Transverse colon (tissue), 4 donors: ENCODE results near the gene ZBED6. TPM values are rescaled to one million over a fixed set of nuclear protein-coding genes. Genes with fewer than 3 reads are reported as not detected.

Experiments
- DNase-seq: peaks from one replicate; pipeline ENCODE4 v3.0.0-alpha.2; 2019
- H3K27ac ChIP-seq, 4 donors: fragments of 200-600 bp; sonication (generic); 2 replicates each; pipeline ENCODE4 v1.5.1; 2016 to 2018; ENCODE audit warnings: inconsistent platforms in 4 of 4
- H3K27me3 ChIP-seq: fragments of 200-600 bp; sonication (generic); 2 replicates; pipeline ENCODE4 v1.5.1; 2017; ENCODE audit warnings: inconsistent platforms
- H3K36me3 ChIP-seq, 4 donors: fragments of 200-600 bp; sonication (generic); 2 replicates each; pipeline ENCODE4 v1.5.1; 2017 to 2019; ENCODE audit warnings: inconsistent platforms in 4 of 4
- H3K4me1 ChIP-seq, 4 donors: fragments of 200-600 bp; sonication (generic); 2 replicates each; pipeline ENCODE4 v1.5.1; 2017 to 2020; ENCODE audit warnings: inconsistent platforms in 4 of 4
- H3K4me3 ChIP-seq, 4 donors: fragments of 200-600 bp; sonication (generic); 1 replicate in 1 of 4; 2 replicates in 3 of 4; pipeline versions ENCODE4 v1.5.1 to v1.6.1; 2017 to 2019; ENCODE audit warnings: inconsistent platforms in 4 of 4
- H3K9me3 ChIP-seq, 2 donors: fragments of 200-600 bp; sonication (generic); 2 replicates each; pipeline ENCODE4 v1.5.1; 2017 to 2019; ENCODE audit warnings: inconsistent platforms in 2 of 2
- EP300 ChIP-seq: sonication (generic); formaldehyde crosslinking; IDR thresholded peaks from one replicate; pipeline ENCODE4 v1.6.1; 2017; ENCODE audit warnings: antibody characterized with exemption, low read depth
- POLR2A ChIP-seq: fragments of 450-650 bp; IDR thresholded peaks from one replicate; pipeline ENCODE4 v1.6.1; 2016; ENCODE audit warnings: antibody characterized with exemption, mild to moderate bottlenecking, moderate library complexity
- POLR2AphosphoS5 ChIP-seq, 3 donors: sonication (generic); formaldehyde crosslinking; IDR thresholded peaks; one replicate each; pipeline ENCODE4 v1.6.1; 2016; ENCODE audit warnings: antibody characterized with exemption in 3 of 3
- WGBS, 2 donors: methylation state at CpG; one replicate each; pipeline ENCODE4 v1.1.5; 2018; ENCODE audit warnings: low coverage in 1 of 2; 5-methylcytosine and 5-hydroxymethylcytosine counted together
- in situ Hi-C, 4 donors: fragments of 200-750 bp; cut with MboI; loops; one replicate each; pipeline versions ENCODE4 v1.15.0 to v1.15.1; 2017; ENCODE audit warnings: low sequenced_read_pairs in 3 of 4, low pct_ligation_motif_present in 1 of 4, low pct_unique_long_range_greater_than_20kb in 1 of 4
- intact Hi-C: fragments of 100-400 bp; cut with DNase I; formaldehyde crosslinking; loops from one replicate; pipeline ENCODE4 v1.15.1; 2023; ENCODE audit warnings: low total_unique reads
- total RNA-seq, 4 donors: library from RNA; depleted of rRNA; stranded (reverse); fragments of >200 nt; gene quantifications; one replicate each; pipeline ENCODE4 v1.1.0, GENCODE V29; 2016
- TF ChIP-seq, protein P1 (sequence below), 5 experiments: fragments of 200-600 bp in 3 of 5; fragments of 450-650 bp in 2 of 5; sonication (generic) in 3 of 5; IDR thresholded peaks; 1 replicate in 2 of 5; 2 replicates in 3 of 5; pipeline ENCODE4 v1.5.1; 2016 to 2017; ENCODE audit warnings: antibody characterized with exemption in 5 of 5, inconsistent platforms in 3 of 5, mild to moderate bottlenecking in 2 of 5, moderate library complexity in 1 of 5

ZBED6 gene
- total RNA-seq, 4 donors from 2014 or later = 12.7 to 29.7 (median 23.6) TPM

DNA sequence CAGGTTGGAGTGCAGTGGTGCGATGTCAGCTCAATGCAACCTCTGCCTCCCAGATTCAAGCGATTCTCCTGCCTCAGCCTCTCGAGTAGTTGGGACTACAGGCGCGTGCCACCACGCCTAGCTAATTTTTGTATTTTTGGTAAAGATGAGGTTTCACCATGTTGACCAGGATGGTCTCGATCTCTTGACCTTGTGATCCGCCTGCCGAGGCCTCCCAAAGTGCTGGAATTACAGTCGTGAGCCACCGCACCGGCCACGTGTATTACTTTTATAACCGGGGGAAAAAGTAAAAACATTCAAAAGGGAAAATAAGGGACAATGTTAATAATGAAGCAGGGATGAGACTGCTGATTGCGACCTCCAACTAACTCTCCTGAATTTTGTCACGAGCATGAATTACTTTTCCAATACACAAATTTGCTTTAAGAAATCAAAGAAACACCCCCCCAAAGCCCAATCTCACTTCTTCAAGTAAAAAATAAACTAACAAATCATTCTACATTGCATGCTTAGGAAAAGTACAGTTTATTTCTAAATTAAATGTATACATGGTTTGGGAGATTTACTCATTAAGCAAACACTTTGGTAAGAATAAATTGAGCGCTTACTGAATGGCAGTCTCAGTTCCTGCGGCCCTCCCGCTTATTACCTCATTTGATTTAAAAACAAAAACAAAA, 521 bp upstream of the ZBED6 start:
- H3K27me3 ChIP-seq = no peaks in the 10 kb centered on the region
- H3K4me3 ChIP-seq = peak overlapping the region in 3 of 4 donors; percentile 82 to 94 (median 92)
- in situ Hi-C loops (no loop called here), intact Hi-C loops (loop anchor here (10.0 kb wide), 1 partner anchor 290 kb away; no protein-coding TSS in a partner anchor)
- no peaks in the 10 kb centered on the region for H3K9me3 ChIP-seq
- peaks cover 21 to 39% (median 29%) of the 10 kb centered on the region in 4 donors for H3K4me1 ChIP-seq
- TF ChIP-seq POLR2AphosphoS5 (IDR thresholded peaks at IDR 0.05) (no peak), POLR2A (no peak), EP300 (no peak)
- TF ChIP-seq, protein P1, sequence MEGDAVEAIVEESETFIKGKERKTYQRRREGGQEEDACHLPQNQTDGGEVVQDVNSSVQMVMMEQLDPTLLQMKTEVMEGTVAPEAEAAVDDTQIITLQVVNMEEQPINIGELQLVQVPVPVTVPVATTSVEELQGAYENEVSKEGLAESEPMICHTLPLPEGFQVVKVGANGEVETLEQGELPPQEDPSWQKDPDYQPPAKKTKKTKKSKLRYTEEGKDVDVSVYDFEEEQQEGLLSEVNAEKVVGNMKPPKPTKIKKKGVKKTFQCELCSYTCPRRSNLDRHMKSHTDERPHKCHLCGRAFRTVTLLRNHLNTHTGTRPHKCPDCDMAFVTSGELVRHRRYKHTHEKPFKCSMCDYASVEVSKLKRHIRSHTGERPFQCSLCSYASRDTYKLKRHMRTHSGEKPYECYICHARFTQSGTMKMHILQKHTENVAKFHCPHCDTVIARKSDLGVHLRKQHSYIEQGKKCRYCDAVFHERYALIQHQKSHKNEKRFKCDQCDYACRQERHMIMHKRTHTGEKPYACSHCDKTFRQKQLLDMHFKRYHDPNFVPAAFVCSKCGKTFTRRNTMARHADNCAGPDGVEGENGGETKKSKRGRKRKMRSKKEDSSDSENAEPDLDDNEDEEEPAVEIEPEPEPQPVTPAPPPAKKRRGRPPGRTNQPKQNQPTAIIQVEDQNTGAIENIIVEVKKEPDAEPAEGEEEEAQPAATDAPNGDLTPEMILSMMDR (IDR thresholded peaks at IDR 0.05) = no peak
- no peak for DNase-seq
- H3K27ac ChIP-seq = peak overlapping the region; percentile 95 to 99 (median 97)
- 57 to 74% methylated on average over 10 to 19 of the region's 19 CpGs for WGBS, 2 donors
- H3K36me3 ChIP-seq = no peaks in the 10 kb centered on the region

GRCh38 chr1:203796236-203796605, 798 bp downstream of the ZBED6 start:
- intact Hi-C loops = loop anchor here (10.0 kb wide), 1 partner anchor 291 kb away; no protein-coding TSS in a partner anchor
- 0% methylated on average over 1 to 12 of the region's 12 CpGs for WGBS, 2 donors
- in situ Hi-C loops = no loop called here
- H3K27ac ChIP-seq = peak overlapping the region; percentile 95 to 99 (median 97)
- TF ChIP-seq POLR2AphosphoS5 (IDR thresholded peaks at IDR 0.05) (no peak), EP300 (no peak), POLR2A (no peak)
- TF ChIP-seq, protein P1 (IDR thresholded peaks at IDR 0.05) = no peak
- no peaks in the 10 kb centered on the region for H3K36me3 ChIP-seq
- H3K4me1 ChIP-seq = peaks cover 26 to 52% (median 36%) of the 10 kb centered on the region in 4 donors
- no peaks in the 10 kb centered on the region for H3K9me3 ChIP-seq
- H3K27me3 ChIP-seq = no peaks in the 10 kb centered on the region
- DNase-seq = peak; percentile 36
- H3K4me3 ChIP-seq = peak overlapping the region; percentile 75 to 94 (median 87)

GRCh38 chr1:203797216-203797615, 1.8 kb downstream of the ZBED6 start:
- peak overlapping the region; percentile 95 to 99 (median 97) for H3K27ac ChIP-seq
- no peaks in the 10 kb centered on the region for H3K27me3 ChIP-seq
- H3K9me3 ChIP-seq = no peaks in the 10 kb centered on the region
- H3K36me3 ChIP-seq = no peaks in the 10 kb centered on the region
- DNase-seq = no peak
- intact Hi-C loops (loop anchor here (10.0 kb wide), 1 partner anchor 292 kb away; no protein-coding TSS in a partner anchor), in situ Hi-C loops (no loop called here)
- WGBS, 2 donors = 74 to 75% methylated on average over 1 to 2 of the region's 2 CpGs
- peaks cover 30 to 62% (median 40%) of the 10 kb centered on the region in 4 donors for H3K4me1 ChIP-seq
- no peak for TF ChIP-seq POLR2A
- no peak for TF ChIP-seq POLR2AphosphoS5 (IDR thresholded peaks at IDR 0.05)
- no peak for TF ChIP-seq EP300
- TF ChIP-seq, protein P1 (IDR thresholded peaks at IDR 0.05) = no peak
- H3K4me3 ChIP-seq = peak overlapping the region in 2 of 4 donors; percentile 82 to 92

DNA sequence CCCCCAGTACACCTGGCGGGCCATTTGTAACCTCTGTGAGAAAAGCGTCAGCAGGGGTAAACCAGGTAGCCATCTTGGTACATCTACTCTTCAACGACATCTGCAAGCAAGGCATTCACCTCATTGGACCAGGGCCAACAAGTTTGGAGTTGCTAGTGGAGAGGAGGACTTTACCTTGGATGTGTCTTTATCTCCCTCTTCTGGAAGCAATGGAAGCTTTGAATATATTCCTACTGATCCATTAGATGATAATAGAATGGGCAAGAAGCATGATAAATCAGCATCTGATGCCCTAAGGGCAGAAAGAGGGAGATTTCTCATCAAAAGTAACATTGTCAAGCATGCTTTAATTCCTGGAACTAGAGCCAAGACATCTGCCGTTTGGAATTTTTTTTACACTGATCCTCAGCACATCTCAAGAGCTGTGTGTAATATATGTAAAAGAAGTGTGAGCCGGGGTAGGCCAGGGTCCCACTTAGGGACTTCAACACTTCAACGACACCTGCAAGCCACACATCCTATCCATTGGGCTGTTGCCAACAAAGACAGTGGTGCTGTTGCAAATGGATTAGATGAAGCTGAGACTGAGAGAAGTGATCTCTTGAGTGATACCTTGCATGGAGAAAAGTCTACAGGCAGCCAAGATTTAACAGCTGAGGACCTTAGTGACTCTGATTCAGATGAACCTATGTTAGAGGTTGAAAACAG, 2.7 kb downstream of the ZBED6 start:
- H3K4me1 ChIP-seq = peaks cover 30 to 66% (median 40%) of the 10 kb centered on the region in 4 donors
- in situ Hi-C loops = no loop called here
- no peak overlapping the region for H3K27ac ChIP-seq
- H3K9me3 ChIP-seq = no peaks in the 10 kb centered on the region
- no peak overlapping the region for H3K4me3 ChIP-seq
- DNase-seq = peak; percentile 19
- TF ChIP-seq, protein P1 (IDR thresholded peaks at IDR 0.05) = no peak
- TF ChIP-seq POLR2AphosphoS5 (IDR thresholded peaks at IDR 0.05) (no peak), POLR2A (no peak), EP300 (no peak)
- intact Hi-C loops = loop anchor here (10.0 kb wide), 1 partner anchor 293 kb away; no protein-coding TSS in a partner anchor
- 33 to 75% methylated on average over 1 to 6 of the region's 6 CpGs for WGBS, 2 donors
- no peaks in the 10 kb centered on the region for H3K36me3 ChIP-seq
- no peaks in the 10 kb centered on the region for H3K27me3 ChIP-seq
